GM12891 (cell line): Measurements from ENCODE around the gene EPS8L1.

ENCODE experiments used
- PAX5 ChIP-seq: IDR thresholded peaks from 2 replicates; pipeline ENCODE4 v1.6.1; 2011; ENCODE audit warnings: low read length, moderate library complexity, mild to moderate bottlenecking; ENCODE audit not compliant: insufficient read depth, severe bottlenecking
- POLR2A ChIP-seq: IDR thresholded peaks from 2 replicates; pipeline ENCODE4 v1.6.1; 2011; ENCODE audit warnings: low read depth, low read length, control low read depth
- POLR2AphosphoS5 ChIP-seq: IDR thresholded peaks from 2 replicates; pipeline ENCODE4 v1.6.1; 2011; ENCODE audit warnings: low read depth, low read length, control low read depth
- SPI1 ChIP-seq: IDR thresholded peaks from 2 replicates; pipeline ENCODE4 v1.6.1; 2011; ENCODE audit warnings: low read depth, low read length, control low read depth
- TAF1 ChIP-seq: IDR thresholded peaks from 2 replicates; pipeline ENCODE4 v1.6.1; 2011; ENCODE audit warnings: low read depth, low read length, control low read depth

DNA sequence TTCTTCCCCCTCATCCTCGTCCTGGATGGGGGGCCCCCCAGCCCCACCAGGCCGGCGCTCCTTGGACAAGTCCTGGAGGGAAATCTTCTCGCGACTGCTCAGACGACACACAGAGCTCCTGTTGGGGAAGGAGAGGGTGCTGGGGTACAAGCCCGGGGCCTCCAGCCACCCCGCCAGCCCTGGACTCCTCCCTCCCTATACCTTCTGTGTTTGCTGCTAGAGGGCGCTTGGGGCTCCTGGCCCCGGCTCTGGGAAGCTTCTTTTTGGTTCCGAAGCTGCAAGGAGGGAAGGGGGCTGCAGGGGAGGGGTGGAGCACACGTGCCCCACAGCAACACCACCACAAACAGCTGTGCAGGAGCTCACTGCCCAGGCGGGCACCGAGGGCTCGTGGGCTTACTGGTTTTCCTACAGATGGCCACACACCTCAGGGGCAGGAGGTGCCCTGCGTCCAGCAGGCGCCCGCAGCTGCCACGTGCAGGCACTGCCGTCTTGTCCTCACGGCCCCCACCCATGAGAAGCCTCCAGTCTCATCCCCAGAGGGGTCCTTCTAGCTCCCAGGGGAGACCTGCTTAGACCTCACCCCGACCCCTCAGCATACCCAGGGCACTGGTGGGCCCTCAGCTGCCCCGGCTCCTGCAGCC, 20.5 kb downstream of the EPS8L1 start:
- no peak for TF ChIP-seq POLR2A
- TF ChIP-seq POLR2AphosphoS5: no peak
- TF ChIP-seq PAX5: no peak
- TF ChIP-seq TAF1: no peak
- no peak for TF ChIP-seq SPI1
